T follicular helper cell (primary cell): ENCODE measurements around the gene SERTAD1.
"Not testable (repeated sequence)": the region's sequence is repeated elsewhere in the genome, so short reads cannot be mapped to it uniquely, and the experiment has no call there.

ENCODE experiments used
- DNase-seq: peaks from one replicate; pipeline ENCODE4 v3.0.0-alpha.2; 2020; ENCODE audit warnings: low read depth

The SERTAD1 gene

GRCh38 chr19:40421993-40422747 lies 3.6 kb downstream of the SERTAD1 start:
- no peak for DNase-seq

GRCh38 chr19:40420766-40421765 lies 4.7 kb downstream of the SERTAD1 start:
- peak; percentile 51 for DNase-seq

- no peak for DNase-seq
These were observed 5.4 kb downstream of the SERTAD1 start for GRCh38 chr19:40420451-40420765.

- no peak for DNase-seq
These were observed 6.0 kb downstream of the SERTAD1 start for GRCh38 chr19:40419780-40420179.

DNA sequence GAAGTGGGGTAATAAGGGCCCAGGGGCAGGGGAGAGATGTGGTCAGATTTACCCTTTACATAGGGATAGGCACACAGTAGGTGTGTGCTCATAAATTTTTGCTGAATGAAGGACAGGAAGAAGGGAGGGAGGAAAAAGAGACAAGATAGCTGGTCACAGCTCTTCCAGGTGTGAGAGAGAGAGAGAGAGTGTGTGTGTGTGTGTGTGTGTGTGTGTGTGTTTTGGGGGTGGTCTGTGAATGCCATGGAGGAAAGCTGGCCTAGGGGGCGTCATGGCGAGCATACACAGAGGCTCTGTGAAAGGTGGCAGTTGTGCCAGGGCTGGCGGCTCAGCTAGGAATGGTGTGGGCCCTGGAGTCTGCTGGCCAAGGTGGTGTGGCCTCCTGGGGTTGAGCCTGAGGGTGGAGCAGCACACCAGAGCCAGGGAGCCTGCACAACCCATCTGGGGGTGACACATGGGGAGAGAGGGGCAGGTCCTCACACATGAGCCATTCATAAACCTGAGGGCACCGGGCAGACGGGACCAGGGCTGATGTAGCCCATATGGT lies 6.7 kb downstream of the SERTAD1 start:
- DNase-seq = no peak

GRCh38 chr19:40418040-40418439 lies 7.8 kb downstream of the SERTAD1 start:
- no peak for DNase-seq

GRCh38 chr19:40417643-40417981 lies 8.2 kb downstream of the SERTAD1 start:
- no peak for DNase-seq

- DNase-seq = no peak
These were observed 8.7 kb downstream of the SERTAD1 start for GRCh38 chr19:40416918-40417642.

DNA sequence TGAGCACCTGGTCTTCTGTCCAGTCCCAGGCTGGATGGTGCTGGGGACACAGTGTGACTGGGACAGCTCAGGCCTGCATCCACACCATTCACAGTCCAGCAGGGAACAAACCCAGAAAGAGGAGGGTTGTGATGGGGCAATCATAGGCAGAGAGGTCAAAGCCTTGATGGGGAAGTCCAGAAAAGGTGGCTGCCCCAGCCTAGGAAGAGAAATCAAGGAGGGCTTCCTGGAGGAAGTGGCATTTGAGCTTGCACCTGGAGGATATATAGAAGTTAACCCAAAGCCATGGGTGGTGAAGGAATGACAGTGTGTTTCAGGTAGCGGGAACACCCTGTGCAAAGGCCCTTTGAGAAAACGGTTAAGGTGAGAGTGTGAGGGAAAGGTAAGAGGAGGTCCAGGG lies 10.0 kb downstream of the SERTAD1 start:
- no peak for DNase-seq

GRCh38 chr19:40414542-40415535 lies 11.0 kb downstream of the SERTAD1 start:
- DNase-seq = no peak

DNA sequence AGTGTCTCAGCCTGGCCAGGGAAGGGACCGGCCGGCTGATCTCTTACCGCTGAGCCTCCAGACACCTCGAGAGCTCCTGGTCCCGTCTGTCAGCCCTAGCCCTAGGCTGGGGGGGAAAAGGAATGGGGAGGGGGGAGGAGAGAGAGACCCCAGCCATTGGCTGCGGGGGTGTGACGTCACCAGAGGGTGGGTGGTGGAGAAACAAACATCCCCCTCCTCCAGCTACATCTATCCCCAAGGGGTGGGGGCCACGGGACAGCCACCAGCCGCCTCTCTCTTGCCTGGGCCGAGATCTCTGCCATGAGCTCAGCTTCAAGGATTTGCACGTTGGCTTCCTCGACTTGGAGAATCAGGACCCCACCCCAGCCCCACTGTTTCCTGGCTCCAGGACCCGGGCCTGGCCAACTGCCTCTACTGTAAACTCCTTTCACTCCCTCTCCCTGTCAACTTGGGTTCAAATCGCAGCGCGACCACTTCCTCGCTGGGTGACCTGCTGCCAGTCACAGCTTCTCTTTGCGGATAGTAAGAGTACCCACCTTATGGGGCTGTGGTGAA lies 12.4 kb downstream of the SERTAD1 start, which contains the start of gene PRX:
PRX (minus strand) TSS at position 88 of the 555 bp plus-strand sequence. CDS start 5,446 bp downstream, outside the sequence.
- DNase-seq = no peak

- no peak for DNase-seq
These were observed 12.9 kb downstream of the SERTAD1 start for GRCh38 chr19:40412866-40413265.

DNA sequence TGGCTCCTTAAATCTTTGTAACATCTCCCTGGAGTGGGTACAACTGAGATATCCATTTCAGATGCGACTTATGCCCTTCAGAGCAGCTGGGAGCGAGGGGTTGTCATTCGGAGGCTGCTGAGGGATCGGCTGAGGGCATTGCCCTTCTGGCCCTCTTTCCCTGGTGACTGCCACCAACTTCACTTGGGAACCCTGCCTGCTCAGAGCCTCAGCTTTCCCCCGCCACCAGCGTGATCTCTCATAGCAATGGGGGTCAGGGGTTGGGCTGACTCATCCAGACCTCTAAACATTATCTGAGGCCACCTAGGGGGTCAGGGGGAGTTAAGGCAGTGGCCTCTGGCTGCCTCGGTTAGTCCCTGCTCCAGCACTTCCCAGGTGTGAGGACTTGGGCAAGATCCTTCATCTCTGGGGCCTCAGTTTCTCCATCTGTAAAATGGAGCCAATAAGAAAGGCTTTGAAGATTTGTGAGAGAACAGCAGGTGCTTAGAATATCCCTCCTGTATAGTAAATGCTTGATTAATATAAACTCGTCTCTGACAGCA lies 13.8 kb downstream of the SERTAD1 start:
- no peak for DNase-seq

GRCh38 chr19:40411125-40411842 lies 14.5 kb downstream of the SERTAD1 start:
- no peak for DNase-seq

DNA sequence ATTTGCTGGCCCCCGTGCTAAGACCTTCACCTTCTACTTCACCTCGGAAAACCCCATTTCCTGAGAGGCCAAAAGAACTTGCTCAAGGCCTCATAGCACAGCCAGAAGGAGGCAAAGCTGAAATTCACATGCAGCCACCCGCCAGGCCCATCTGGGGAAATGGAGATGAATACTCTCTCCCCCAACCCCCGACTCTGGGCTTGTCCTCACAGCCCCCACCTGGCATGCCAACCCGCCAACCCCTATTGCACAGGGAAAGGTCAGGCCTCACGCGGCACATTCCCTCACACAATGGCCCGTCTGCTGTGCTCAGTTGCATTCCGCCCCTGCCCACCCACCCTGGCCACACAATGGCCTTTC lies 15.8 kb downstream of the SERTAD1 start:
- DNase-seq = no peak

DNA sequence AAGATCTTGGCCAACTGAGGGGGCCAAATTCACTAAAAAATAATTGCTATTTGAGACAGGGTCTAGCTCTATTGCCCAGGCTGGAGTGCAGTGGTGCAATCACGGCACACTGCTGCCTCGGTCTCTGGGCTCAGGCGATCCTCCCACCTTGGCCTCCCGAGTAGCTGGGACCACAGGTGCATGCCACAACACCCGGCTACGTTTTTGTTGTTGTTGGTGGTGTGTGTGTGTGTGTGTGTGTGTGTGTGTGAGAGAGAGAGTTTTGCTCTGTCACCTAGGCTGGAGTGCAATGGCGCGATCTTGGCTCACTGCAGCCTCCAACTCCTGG lies 17.2 kb downstream of the SERTAD1 start:
- not testable (repeated sequence) for DNase-seq

DNA sequence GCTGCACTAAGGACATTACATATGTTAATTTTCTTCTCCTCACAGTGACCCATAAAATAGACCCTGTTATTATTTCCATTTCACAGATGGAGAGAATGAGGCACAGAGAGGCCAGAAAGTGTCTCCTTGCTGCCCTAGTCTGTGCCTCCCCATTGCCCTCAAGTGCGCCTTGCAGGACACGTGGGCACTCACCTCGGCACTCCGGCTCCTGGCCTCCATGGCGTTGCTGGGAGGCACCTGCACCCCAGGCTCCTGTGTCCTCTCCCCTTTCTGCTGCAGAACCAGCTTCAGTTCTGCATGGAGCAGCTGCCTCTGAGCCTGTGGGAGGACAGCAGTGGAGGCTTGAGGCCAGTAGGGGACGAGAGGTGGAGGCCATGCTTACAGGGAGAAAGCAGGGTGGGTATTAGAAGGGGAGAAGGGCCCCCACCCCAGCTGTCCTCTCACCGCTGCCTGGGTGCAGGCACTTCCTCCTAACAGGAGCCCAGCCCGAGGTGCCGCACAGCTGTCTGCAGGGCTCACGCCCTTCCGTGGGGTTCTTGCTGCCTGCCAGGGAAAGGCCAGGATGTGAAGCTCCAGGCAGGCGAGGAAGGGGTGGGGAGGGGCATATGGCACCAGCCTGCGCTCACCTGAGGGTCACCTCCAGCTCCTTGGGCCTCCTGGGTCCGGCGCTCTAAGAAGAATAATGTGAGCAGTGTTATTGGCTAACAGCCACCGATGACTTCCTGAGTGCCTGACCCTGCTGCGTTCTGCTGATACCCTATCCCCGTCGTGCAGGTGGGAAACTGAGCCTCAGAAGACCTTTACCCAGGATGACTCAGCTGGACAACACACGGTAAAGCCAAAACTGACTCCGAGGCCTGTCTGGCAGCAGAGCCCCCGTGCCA lies 17.8 kb downstream of the SERTAD1 start:
- DNase-seq = no peak

GRCh38 chr19:40403262-40403984 lies 22.4 kb downstream of the SERTAD1 start:
- peak; percentile 66 for DNase-seq
